CD4-positive, alpha-beta T cell treated with Interleukin-10 for 1 hour (primary cell): ENCODE measurements around the gene PRDM1.

ENCODE experiments used
- DNase-seq: peaks from one replicate; pipeline ENCODE4 v3.0.0-alpha.2; 2020

Gene PRDM1

DNA sequence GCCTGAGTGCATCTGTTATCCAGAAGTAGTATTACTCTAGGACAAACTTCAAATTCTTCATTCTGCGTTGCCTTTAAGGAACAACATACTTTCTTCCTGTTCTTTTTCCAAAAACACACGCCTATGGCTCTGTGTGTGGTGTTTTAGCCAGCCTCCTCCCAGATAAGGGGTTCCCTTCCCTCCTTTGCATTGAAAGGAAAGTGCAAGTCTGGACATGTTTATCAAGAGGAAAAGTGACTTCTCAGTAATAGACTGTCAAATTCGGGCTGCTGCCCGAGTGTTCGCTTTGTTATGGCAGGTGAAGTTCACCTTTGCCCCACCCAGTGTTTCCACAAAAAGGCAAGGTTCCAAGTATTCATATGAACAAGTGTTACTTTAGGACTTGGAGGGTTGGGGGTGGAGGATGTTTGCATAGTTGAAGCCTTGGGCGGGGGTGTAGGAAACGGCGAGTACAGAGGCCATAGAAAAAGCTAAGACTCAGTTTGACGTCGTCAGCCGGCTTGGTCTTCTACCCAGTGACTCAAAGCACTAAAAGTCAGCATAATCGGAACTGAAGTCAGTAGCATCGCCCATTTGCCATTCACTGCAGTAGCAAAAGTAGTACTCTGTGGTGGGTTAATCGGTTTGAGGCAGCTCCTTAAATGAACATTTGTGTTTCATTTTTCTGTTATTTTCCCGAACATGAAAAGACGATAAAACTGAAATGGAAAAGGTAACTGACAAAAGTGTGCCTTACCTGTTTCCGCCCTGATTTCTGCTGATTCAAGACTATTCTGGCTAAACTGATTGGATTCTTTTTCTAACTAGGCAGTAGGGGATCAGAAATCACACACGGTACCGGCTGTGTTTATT lies 12.5 kb downstream of the PRDM1 start:
- peak; percentile 88 for DNase-seq

DNA sequence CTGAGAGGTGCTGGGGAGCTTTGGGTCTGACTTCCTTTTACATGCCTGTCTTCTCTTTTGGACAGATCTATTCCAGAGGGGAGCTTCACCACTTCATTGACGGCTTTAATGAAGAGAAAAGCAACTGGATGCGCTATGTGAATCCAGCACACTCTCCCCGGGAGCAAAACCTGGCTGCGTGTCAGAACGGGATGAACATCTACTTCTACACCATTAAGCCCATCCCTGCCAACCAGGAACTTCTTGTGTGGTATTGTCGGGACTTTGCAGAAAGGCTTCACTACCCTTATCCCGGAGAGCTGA lies 13.1 kb downstream of the PRDM1 start:
- no peak for DNase-seq

DNA sequence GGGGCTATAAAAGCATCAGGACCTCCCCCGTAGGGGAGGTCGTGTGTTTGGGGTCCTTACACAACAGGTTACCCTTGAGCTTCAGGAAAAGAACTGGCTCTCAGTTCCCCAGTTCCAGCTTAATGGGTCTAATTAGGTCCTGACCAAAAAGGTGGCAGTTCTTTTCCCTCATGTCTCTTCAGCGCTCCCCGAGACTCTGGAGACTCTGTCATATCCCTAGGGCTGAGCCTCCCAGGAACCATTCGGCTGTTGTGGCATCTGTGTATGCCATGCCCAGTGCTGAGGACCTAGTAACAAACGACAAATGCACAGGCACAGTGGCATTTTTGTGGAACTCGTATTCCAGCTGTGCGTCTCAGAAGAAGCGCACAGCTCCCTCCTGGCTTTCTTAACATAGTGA lies 14.6 kb downstream of the PRDM1 start:
- DNase-seq, result no peak

DNA sequence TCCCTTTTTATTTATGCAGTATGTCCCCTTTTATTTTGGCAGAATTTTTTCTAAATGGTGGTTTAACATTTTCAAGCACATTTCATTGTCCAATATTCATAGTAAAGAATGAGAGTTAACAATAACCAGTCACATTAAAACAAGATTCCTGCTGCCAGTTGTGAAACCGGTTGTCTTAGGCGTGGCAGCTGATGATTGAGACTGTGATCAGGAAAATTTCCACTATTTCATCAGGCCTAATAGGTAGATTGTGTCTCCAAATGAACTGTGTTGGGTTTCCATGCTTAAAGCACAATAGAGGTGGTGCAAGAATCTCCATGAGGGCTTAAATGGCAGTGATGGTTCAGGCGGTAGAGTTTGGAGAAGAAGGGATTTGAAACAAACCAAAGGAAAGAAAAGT lies 15.3 kb downstream of the PRDM1 start:
- no peak for DNase-seq

DNA sequence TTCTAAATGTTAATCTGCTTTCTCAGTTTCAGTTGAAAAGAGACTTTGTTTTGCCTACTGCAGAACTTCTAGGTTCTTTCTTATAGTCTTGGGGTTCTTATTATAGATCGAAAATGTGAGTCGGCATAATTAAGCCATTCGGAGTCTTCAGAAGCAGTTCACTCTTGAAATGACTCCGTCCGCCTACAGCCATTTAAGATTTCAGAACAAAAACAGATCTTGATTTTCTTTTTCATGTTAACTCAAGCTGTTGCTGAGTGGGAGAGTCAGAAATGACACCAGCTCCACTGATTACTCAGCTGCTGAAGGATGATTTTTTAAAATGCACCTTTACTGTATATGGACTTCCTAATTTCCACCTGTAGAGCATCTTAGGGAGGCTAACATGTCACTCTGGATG lies 15.9 kb downstream of the PRDM1 start:
- DNase-seq, result no peak

DNA sequence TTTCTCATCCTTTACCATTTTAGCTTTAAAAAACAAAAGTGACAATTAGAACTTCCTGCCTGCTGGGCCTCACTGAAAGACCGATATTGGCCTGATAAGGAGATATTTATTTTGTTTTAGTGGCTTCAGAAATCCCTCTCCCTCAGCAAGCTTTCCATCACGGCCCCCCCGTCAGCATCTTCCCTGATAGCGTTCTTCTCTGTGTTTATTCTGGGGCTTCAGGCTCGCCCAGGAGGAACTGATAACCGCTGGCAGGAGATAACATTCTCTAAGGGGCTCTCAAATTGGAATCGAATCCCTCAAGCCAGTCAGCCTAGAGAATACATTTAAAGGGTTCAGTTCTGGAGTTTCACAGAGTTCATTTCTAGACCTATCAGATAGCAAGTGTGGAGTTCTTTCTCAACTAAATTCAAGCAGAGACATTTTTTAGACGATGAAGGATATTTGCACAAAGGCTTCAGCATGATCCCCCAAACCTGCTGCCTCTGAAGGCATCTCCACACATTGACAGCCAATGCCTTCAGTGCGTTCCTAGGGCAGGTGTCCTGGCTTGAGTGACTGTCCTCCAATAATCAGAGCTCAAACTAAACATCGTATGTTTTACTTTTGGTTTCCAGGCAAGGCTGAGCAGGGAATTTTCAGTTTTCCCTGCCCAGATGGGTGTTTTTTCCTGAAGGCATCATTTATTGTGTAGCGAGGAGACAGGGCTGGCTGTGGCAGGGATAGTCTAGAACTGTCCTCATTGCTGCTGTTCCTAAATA lies 17.0 kb downstream of the PRDM1 start:
- DNase-seq, result no peak

DNA sequence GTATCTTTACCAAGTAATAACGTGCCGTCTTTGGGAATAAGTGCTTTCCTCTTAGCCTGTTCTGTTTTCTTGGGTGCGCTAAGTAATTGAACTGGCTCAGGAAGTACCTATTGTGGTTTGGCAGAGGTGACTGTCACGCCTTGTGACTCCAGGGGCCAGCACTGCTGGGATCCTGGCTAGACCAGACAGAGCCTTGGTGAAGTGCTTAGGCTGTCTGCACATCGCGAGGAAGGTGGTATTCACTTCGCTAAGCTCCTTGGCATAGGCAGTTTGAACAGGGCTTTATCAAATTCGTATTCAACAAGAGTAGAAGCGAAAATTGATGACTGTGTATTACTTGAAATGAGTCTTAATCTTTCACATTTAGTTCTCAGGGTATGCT lies 17.6 kb downstream of the PRDM1 start:
- peak; percentile 72 for DNase-seq

DNA sequence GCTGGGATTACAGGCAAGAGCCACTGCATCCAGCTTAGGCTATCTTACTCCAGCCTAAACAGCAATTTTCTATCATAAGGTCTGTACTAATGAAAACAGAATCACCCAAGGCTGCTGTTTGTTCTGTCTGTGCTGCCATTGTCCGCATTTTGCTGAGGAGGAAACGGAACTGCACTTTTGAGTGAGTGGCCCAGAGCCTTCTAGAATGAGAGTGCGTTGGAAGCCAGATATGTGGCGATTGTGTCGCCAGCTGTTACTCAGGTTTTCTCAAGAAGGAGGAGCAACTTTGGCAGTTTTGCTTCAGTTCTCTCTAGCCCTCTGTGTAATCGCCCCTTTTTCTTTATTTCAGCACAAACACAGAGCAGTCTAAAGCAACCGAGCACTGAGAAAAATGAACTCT lies 18.3 kb downstream of the PRDM1 start:
- no peak for DNase-seq

DNA sequence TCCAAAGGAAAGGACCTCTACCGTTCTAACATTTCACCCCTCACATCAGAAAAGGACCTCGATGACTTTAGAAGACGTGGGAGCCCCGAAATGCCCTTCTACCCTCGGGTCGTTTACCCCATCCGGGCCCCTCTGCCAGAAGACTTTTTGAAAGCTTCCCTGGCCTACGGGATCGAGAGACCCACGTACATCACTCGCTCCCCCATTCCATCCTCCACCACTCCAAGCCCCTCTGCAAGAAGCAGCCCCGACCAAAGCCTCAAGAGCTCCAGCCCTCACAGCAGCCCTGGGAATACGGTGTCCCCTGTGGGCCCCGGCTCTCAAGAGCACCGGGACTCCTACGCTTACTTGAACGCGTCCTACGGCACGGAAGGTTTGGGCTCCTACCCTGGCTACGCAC lies 18.8 kb downstream of the PRDM1 start:
- DNase-seq, result no peak

DNA sequence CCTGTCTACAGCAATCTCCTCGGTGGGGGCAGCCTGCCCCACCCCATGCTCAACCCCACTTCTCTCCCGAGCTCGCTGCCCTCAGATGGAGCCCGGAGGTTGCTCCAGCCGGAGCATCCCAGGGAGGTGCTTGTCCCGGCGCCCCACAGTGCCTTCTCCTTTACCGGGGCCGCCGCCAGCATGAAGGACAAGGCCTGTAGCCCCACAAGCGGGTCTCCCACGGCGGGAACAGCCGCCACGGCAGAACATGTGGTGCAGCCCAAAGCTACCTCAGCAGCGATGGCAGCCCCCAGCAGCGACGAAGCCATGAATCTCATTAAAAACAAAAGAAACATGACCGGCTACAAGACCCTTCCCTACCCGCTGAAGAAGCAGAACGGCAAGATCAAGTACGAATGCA lies 19.4 kb downstream of the PRDM1 start:
- no peak for DNase-seq

DNA sequence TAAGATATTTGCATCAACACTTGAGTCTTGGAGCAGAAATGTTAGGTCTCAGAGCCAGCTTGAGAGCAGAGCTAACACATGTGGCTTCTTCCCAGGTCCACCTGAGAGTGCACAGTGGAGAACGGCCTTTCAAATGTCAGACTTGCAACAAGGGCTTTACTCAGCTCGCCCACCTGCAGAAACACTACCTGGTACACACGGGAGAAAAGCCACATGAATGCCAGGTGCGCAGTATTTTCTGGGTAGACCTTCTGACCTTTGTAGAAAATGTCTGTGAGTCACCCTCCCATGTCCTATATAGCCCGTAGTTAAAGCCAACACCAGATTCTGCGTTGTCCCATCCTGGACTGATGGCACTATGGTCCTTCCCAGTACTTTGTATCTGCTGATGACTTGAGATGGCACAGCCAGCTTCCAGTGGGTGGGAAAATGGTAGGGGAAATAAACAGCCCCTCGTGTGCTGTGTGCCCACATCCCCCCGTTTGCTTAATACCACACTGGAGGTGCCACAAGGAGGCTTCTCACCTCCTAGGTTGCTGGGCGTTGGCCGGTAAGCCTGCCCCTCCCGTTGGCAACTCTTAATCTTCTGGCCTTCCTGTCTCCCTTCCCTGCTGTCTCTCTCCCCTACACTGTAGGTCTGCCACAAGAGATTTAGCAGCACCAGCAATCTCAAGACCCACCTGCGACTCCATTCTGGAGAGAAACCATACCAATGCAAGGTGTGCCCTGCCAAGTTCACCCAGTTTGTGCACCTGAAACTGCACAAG lies 20.3 kb downstream of the PRDM1 start:
- DNase-seq, result no peak

DNA sequence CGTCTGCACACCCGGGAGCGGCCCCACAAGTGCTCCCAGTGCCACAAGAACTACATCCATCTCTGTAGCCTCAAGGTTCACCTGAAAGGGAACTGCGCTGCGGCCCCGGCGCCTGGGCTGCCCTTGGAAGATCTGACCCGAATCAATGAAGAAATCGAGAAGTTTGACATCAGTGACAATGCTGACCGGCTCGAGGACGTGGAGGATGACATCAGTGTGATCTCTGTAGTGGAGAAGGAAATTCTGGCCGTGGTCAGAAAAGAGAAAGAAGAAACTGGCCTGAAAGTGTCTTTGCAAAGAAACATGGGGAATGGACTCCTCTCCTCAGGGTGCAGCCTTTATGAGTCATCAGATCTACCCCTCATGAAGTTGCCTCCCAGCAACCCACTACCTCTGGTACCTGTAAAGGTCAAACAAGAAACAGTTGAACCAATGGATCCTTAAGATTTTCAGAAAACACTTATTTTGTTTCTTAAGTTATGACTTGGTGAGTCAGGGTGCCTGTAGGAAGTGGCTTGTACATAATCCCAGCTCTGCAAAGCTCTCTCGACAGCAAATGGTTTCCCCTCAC lies 21.0 kb downstream of the PRDM1 start:
- DNase-seq, result no peak

DNA sequence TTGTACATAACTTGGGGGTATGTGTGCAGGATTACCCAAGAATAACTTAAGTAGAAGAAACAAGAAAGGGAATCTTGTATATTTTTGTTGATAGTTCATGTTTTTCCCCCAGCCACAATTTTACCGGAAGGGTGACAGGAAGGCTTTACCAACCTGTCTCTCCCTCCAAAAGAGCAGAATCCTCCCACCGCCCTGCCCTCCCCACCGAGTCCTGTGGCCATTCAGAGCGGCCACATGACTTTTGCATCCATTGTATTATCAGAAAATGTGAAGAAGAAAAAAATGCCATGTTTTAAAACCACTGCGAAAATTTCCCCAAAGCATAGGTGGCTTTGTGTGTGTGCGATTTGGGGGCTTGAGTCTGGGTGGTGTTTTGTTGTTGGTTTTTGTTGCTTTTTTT lies 22.0 kb downstream of the PRDM1 start:
- DNase-seq, result no peak

DNA sequence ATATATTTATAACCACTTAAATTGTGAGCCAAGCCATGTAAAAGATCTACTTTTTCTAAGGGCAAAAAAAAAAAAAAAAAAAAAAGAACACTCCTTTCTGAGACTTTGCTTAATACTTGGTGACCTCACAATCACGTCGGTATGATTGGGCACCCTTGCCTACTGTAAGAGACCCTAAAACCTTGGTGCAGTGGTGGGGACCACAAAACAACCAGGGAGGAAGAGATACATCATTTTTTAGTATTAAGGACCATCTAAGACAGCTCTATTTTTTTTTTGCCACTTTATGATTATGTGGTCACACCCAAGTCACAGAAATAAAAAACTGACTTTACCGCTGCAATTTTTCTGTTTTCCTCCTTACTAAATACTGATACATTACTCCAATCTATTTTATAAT lies 22.9 kb downstream of the PRDM1 start:
- no peak for DNase-seq

DNA sequence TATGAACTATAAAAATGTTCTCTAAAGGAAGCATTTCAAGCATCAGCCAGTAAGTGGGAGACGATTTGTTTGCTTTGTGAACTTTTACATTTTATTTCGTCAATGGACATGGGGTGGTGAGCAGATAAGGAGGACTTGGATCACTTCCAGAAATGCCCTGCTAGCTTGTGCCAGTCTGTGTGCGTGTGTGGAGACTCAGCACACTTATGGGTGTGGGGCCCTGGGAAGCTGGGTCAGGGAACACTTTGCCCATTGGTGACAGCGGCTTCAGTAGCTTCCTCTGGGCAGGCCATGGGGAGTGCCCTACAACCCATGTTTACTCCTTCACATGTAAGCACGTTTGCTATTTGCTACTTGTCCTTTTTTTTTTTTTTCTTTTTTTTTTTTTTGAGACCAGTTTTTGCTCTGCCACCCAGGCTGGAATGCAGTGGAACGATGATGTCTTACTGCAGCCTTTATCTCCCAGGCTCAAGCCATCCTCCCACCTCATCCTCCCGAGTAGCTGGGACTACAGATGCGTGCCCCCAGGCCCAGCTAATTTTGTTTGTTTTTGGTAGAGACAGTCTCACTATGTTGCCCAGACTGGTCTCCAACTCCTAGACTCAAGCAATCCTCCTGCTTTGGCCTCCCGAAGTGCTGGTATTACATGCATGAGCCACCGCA lies 24.2 kb downstream of the PRDM1 start:
- DNase-seq, result no peak

DNA sequence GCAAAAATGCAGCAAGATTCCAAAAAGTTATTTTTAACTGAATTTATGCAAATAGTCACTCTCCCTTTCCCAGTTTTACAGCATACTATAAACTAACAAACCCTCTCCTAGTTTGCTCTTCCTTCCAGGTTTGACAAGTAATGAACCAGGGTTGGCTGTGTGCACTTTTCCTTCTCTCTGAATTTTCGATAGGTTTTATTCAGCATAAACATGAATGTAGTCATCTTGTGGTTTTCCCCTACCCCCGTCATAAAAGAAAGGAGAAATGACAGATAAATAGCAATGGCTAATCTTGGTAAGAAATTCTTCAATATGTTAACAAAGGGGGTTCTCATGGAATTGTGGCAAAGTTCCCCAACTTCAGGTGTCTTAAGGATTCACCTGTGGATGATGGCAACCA lies 26.3 kb downstream of the PRDM1 start:
- DNase-seq, result no peak

DNA sequence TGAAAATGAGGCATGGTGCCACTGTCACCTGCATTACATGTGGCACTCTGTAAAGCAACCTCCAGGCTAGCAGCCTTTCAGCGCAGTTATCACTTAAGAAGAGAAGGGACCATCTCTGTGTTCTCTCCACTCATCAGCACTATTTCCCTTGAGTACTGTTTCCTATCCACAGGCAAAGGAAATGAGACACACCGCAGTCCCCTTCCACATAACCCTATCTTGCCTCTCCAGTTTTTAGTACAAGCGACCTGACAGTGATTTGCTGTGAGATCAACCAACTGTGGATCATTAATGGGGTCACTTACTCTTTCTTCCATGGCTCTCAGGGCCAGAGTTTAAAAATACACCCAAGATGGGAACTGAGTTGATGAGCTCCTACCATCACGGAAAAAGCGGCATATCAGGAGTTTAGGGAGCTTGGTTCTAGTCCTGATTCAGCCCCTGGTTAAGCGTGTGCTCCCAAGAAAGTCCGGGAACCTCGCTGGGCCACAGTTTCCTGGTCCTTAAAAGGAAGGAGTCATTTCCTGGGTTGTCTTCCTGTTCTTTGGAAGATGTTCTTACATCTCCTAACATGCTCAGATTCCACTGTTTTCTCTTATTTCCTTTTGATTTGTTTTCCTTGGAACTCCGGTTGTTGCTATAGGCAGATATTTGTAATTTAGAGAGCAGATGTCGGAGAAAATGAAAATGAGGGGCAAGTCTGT lies 27.3 kb downstream of the PRDM1 start:
- no peak for DNase-seq

DNA sequence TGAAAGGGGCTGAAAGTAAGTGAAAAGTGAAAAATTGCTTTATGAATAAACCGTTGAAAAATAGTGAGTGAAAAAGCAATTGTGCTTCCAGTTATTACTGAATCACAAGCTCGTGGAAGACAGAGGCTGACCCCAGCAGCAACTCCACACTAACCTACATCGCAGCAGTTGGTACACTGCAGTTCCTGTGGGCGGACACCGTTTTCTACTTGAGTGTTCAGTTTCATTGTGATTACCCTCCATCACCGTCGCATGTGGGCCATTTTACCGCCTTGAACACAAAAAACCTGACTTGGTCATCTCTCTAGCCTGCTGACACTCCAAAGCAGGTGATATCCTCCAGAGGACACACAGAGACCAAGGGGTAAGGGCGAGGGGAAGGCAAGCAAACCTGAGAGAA lies 28.4 kb downstream of the PRDM1 start:
- peak; percentile 55 for DNase-seq

DNA sequence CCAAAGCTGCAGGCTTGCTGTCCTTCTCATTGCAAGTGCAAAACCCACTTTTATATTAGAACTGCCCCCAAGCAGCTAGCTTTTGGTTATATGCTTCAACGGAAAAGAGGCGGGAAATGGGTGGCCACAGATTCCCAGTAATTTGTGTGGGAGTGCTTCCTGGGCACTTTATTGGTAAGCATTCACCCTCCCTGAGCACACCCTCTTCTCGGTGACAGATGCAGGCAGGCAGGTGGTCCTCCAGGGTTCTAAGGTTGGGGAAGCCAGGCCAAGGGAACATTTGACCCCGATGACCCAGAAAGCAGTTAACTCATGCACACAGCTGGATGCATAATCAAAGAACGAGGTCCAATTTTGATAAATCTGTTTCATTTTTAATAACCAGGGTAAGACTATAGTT lies 29.1 kb downstream of the PRDM1 start:
- no peak for DNase-seq

DNA sequence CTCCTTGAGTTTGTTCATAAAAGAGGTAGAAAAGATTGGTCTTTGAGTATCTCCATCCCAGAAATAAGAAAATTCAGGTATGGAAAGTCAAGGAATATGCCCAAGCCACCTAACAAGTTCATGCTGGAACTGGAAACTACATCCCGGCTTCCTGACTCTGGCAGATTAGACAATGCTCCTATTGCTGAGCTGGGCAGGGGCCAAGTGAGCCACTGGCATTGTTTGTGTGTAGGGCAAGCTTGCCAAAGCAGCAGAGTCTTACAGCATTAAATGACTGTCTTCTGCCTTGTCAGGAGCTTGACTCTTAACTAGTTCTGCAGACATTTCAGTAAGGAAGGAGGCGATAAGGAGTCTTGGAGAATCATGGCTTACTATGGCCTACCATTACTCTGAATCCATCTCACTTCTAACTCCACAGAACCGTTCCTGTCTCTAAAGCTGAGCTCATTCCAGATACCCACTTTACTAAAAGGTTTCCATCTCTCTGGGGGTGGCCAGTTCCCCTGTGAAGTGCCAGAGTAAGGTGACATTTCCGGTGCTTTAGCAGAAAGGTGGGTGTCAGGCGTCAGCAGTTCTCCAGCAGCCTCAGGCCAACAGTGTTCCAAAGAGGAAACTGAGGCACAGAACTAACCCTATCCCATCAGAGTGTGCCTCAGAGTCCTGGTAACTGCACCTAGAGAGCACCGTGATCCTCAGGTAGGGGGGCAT lies 30.1 kb downstream of the PRDM1 start:
- DNase-seq, result no peak

DNA sequence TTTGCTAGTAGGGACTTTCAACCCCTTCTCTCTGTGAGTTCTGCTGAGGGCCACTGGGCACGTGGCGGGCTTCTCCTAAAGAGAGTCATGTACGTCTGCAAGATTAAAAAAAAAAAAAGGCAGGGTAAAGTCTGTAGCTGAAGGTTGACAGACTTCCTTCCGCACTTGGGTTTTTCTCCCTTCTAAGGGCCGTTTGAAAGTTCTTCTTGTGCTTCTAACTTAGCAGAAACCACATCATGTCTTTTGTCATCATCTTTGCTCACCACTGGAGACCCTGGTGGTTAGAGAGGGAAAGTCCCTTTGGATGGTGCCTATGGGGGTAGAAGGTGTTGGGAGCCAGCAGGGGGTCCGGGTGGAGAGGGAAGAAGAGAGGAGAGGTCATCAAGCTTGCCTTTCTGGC lies 31.4 kb downstream of the PRDM1 start:
- DNase-seq, result peak; percentile 86
